Fibroblast of the aortic adventitia (primary cell): ENCODE results near the gene EIF1AD. TPM values are rescaled to one million over a fixed set of nuclear protein-coding genes. Genes with fewer than 3 reads are reported as not detected.
A peak's percentile ranks its signal among the peaks of the same experiment; 100 is the strongest.

Experiments used
- DNase-seq: peaks from one replicate; pipeline ENCODE4 v3.0.0-alpha.2; 2010; ENCODE audit warnings: low read depth
- H3K4me3 ChIP-seq: 2 replicates; pipeline ENCODE4 v1.5.1; 2011; ENCODE audit warnings: low read depth, mild to moderate bottlenecking, control low read depth, low read length, moderate library complexity
- CTCF ChIP-seq: IDR thresholded peaks from 2 replicates; pipeline ENCODE4 v1.5.1; 2011; ENCODE audit warnings: mild to moderate bottlenecking, low read length, control low read depth, inconsistent platforms; ENCODE audit not compliant: insufficient read depth
- total RNA-seq: library from RNA; depleted of rRNA; stranded (reverse); fragments of >200 nt; gene quantifications from 2 replicates; pipeline ENCODE4 v1.2.3, GENCODE V29; 2012; ENCODE audit warnings: low replicate concordance

The EIF1AD gene
- total RNA-seq, 1 donor: 26.4 TPM

- DNase-seq: no peak
- TF ChIP-seq CTCF: no peak
- H3K4me3 ChIP-seq: no peak overlapping the region
Observed at GRCh38 chr11:66046901-66047300, 44.9 kb upstream of the EIF1AD start.

GRCh38 chr11:66045177-66045639 lies 43.3 kb upstream of the EIF1AD start:
- H3K4me3 ChIP-seq: no peak overlapping the region
- peak; percentile 94 for TF ChIP-seq CTCF
- DNase-seq: peak; percentile 74

GRCh38 chr11:66044757-66045156 lies 42.8 kb upstream of the EIF1AD start:
- no peak for TF ChIP-seq CTCF
- no peak for DNase-seq
- H3K4me3 ChIP-seq: no peak overlapping the region

GRCh38 chr11:66042996-66043906 lies 41.3 kb upstream of the EIF1AD start:
- no peak overlapping the region for H3K4me3 ChIP-seq
- no peak for TF ChIP-seq CTCF
- DNase-seq: no peak

GRCh38 chr11:66042227-66042995 lies 40.5 kb upstream of the EIF1AD start:
- no peak overlapping the region for H3K4me3 ChIP-seq
- no peak for TF ChIP-seq CTCF
- DNase-seq: no peak

- DNase-seq: no peak
Observed at GRCh38 chr11:66039765-66040164, 37.8 kb upstream of the EIF1AD start.

More at GRCh38 chr11:66039765-66040164, 37.8 kb upstream of the EIF1AD start:
- TF ChIP-seq CTCF: no peak
- H3K4me3 ChIP-seq: no peak overlapping the region
